Duodenal mucosa (tissue), 2 donors: ENCODE measurements around the gene BHLHE23.

ENCODE experiments used
- H3K27ac ChIP-seq: one replicate; pipeline ENCODE4 v1.7.0; 2013; ENCODE audit warnings: low read depth, low read length
- H3K27me3 ChIP-seq, 2 donors: one replicate each; pipeline ENCODE4 v1.7.0; 2013; ENCODE audit warnings: low read length in 2 of 2, control low read depth in 1 of 2; ENCODE audit not compliant: insufficient read depth in 2 of 2, control insufficient read depth in 1 of 2
- H3K36me3 ChIP-seq, 2 donors: one replicate each; pipeline ENCODE4 v1.7.0; 2013; ENCODE audit warnings: low read length in 2 of 2, control low read depth in 1 of 2; ENCODE audit not compliant: insufficient read depth in 2 of 2, control insufficient read depth in 1 of 2
- H3K4me1 ChIP-seq, 2 donors: one replicate each; pipeline ENCODE4 v1.7.0; 2013; ENCODE audit warnings: low read length in 2 of 2, control low read depth in 1 of 2; ENCODE audit not compliant: insufficient read depth in 2 of 2, control insufficient read depth in 1 of 2
- H3K4me3 ChIP-seq, 2 donors: one replicate each; pipeline ENCODE4 v1.7.0; 2013; ENCODE audit warnings: low read length in 2 of 2, low read depth in 1 of 2
- H3K9ac ChIP-seq, 2 donors: one replicate each; pipeline ENCODE4 v1.7.0; 2013; ENCODE audit warnings: low read length in 2 of 2, low read depth in 1 of 2
- H3K9me3 ChIP-seq, 2 donors: one replicate each; pipeline ENCODE4 v1.7.0; 2013; ENCODE audit warnings: low read length in 2 of 2, control low read depth in 1 of 2; ENCODE audit not compliant: control insufficient read depth in 1 of 2

BHLHE23 gene

DNA sequence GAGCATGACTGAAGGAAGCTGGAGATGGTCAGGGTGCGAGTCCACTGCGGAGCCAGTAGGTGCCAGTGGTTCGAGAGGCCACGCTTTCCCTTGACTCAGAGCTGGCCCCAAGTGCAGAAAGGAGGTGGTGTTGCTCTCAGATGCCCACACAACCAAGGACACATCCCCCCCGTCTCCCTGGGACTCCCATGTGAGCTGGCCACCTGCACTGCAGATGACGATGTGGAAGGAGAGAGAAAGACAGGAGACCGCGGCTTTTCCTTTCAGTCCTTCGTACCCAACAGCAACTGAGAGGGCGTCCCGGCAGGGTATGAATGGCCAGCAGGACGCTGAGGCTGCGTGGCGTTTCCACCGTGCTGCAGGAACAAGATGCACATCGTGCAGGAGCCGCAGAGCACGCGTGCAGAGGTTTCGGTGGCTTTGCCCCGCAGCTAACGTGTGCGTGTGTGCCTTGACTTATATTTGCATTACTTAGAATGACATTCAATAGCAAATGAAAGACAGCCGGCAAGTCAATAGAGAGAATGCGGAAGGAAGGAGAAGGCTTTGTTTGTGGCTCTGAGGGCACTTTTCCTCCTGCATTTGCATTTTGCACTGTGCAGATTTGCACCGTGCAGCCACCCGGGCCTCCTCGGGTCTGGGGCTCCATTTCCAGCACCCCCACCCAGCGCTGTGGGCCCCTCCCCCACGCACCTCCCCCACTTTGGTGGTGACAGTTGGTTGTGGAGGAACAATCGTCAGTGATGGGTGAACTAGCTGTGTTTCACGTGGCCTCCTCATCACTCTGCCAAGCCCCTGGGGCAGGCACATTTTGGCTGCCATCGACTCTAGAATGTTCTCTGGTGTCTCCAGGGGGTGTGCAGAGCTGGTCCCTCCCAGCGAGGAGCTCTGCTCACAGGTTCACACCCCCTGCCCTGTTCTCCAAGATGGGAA, 26.4 kb upstream of the BHLHE23 start:
- Histone ChIP-seq H3K4me3 (peak overlapping the region; percentile 14 to 16), H3K4me1 (peaks cover 0 to 8% of the 10 kb centered on the region in 2 donors), H3K9me3 (no peaks in the 10 kb centered on the region), H3K36me3 (no peaks in the 10 kb centered on the region), H3K27ac (no peak overlapping the region), H3K9ac (no peak overlapping the region), H3K27me3 (peaks cover 0 to 7% of the 10 kb centered on the region in 2 donors)

DNA sequence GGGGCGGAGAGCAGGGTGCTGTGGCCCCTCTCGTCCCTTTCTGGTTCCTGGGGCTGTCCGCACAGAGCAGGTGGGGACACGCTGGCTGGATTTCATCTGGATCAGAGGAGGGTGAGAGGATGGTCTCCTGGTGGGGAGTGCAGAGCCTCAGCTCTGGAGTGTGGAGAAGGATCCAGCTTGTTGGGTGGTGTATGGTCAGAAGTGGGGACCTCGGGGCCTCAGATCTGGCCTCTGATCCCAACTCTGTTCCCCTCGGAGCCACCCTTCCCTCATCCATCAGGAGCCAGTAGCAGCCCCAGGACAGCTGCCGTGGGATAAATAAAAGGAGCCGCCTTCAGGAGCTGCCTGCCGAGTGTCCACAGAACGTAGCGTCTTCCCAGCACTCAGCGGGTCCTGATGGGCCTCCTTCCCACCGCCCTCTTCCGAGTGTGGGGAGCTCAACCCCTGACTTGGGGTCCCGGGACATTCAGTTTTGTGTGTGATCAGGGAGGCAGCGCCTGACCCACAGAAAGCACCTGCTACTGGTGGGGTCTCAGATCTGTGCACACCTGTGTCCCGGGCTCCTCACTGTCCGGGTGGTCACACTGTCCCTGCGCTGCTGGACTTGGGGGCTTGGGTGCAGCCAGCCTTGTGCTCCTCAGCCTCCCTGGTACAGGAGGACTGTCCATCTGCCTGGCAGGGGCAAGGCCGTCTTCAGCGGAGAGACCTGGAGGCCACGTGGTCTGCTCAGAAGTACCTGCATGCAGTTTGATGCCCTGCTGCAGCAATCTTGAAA, 25.4 kb upstream of the BHLHE23 start:
- Histone ChIP-seq H3K4me3 (no peak overlapping the region), H3K4me1 (peaks cover 0 to 8% of the 10 kb centered on the region in 2 donors), H3K36me3 (no peaks in the 10 kb centered on the region), H3K27me3 (peaks cover 0 to 13% of the 10 kb centered on the region in 2 donors), H3K9me3 (no peaks in the 10 kb centered on the region), H3K27ac (no peak overlapping the region), H3K9ac (no peak overlapping the region)

DNA sequence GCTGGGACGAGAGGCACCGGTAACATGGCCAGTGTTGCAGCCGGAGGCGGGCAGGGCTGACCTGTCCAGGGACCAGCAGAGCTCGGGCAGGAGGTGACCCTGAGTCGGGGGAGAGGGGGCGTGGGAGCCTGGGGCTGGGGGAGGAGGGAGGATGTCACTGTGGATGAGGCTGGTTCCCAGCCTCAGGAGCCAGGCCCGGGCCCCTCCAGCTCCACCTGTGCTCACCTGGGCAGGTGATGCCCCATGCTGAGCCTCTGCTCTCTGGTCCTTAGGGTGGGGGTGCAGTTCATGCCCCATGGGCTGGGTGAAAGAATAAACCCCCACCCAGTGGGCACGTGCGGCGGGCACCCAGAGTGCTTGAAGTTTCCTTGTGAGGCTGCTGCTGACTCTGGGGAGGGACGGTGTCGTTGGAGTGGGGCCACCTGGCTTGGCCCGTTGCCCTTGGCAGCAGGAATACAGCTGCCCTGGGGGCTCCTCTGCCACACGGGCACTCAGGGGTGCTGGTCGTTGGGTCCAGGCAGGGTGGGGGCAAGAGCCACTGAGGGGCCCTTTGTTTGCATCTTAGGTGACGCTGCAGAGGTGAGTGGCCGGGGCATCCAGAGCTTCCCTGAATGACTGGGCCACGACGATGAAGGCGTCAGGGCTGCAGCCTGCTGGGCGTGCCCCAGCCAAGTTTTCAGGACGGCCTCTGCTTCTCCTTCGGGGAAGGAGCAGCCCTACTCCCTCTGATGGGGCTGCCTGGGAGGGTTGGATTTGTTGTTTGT, 24.7 kb upstream of the BHLHE23 start:
- Histone ChIP-seq H3K4me3 (no peak overlapping the region), H3K9me3 (no peaks in the 10 kb centered on the region), H3K4me1 (peaks cover 0 to 8% of the 10 kb centered on the region in 2 donors), H3K9ac (no peak overlapping the region), H3K27me3 (peaks cover 5 to 18% of the 10 kb centered on the region in 2 donors), H3K36me3 (no peaks in the 10 kb centered on the region), H3K27ac (no peak overlapping the region)

DNA sequence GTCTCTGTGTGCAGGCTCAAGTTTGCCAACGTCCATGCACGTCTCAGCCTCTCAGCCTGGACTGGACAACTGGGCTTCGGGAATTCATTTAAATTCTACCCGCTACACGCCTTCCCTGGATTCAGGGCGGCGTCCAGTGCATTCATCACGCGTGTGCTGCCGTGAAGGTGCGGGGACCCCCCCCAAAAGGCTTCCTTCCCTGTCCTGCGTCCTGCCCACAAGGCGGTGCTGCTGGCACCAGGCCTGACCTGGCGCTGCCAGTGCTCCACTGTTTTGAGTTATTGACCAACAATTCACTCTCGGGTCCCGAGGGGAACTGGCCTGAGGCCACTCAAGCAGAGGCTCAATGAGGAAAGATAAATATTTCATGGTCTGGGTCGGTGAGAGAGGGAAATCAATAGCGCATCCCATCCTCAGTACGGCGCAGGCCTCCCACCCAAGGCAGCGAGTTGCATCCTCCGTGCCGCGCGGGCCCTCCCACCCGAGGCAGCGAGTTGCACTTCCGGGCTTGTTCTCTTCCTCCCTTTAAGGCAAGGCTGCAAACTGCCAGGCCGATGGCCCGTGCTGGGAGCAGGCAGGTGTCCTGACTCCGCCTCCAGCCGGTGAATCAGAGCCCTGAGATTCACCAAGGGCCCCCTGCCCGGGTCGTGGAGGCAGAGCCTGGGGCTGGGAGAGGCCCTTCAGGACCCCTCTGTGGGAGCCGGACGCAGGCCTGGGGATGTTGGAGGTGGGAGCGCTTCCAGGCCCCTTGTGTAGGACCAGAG, 22.8 kb upstream of the BHLHE23 start:
- Histone ChIP-seq H3K4me1 (peaks cover 0 to 8% of the 10 kb centered on the region in 2 donors), H3K4me3 (no peak overlapping the region), H3K9me3 (no peaks in the 10 kb centered on the region), H3K27me3 (peaks cover 22% of the 10 kb centered on the region in 2 donors), H3K27ac (no peak overlapping the region), H3K36me3 (no peaks in the 10 kb centered on the region), H3K9ac (no peak overlapping the region)

DNA sequence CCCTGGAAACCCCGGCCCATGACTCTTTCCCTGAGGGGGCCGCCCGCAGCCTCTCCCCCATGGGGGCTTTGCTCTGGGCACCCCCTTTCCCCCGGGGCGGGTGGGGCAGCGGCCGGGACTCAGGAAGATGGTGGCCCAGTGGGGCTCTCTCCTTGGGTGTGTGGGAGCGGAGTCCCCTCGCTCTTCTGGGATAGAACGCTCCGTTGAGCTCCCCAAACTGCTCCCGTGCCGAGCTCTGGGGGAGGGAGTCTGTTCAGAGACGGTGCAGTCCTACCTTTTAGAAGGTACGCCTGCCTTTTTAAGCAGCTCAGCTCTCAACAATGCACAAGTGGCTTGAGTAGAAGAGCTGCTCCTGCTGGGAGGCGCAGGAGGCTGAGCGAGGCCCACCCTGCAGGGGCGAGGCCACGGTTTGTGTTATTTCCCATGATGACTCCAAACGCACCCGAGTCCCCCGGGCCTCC, 21.7 kb upstream of the BHLHE23 start:
- no peak overlapping the region for H3K27ac ChIP-seq
- peaks cover 22 to 25% of the 10 kb centered on the region in 2 donors for H3K27me3 ChIP-seq
- H3K9ac ChIP-seq, result no peak overlapping the region
- H3K4me3 ChIP-seq, result no peak overlapping the region
- H3K4me1 ChIP-seq, result peaks cover 0 to 8% of the 10 kb centered on the region in 2 donors
- H3K9me3 ChIP-seq, result no peaks in the 10 kb centered on the region
- no peaks in the 10 kb centered on the region for H3K36me3 ChIP-seq

DNA sequence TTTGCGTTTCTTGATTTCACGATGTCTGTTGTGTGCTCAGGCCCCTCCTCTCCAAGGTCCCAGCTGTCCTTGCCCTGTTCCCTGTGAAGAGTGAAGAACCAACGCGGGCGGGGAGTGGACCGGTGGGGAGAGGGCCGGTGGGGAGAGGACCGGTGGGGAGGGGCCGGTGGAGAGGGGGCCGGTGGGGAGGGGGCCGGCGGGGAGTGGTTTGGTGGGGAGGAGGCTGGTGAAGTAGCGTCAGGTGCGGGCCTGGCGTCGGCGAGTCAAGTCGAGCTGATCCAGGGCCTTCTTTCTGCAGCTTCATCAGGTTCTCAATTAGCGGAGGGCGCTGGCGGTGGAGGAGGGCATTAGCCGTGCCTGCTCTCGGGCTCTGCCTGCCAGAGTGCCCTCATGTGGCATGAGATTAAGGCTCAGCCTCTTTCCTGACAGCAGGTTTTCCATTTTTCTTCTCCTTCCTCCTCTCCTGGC, 21.2 kb upstream of the BHLHE23 start:
- no peak overlapping the region for H3K9ac ChIP-seq
- H3K4me3 ChIP-seq, result no peak overlapping the region
- peaks cover 19 to 29% of the 10 kb centered on the region in 2 donors for H3K27me3 ChIP-seq
- no peaks in the 10 kb centered on the region for H3K36me3 ChIP-seq
- peaks cover 0 to 3% of the 10 kb centered on the region in 2 donors for H3K4me1 ChIP-seq
- H3K9me3 ChIP-seq, result no peaks in the 10 kb centered on the region
- H3K27ac ChIP-seq, result no peak overlapping the region

DNA sequence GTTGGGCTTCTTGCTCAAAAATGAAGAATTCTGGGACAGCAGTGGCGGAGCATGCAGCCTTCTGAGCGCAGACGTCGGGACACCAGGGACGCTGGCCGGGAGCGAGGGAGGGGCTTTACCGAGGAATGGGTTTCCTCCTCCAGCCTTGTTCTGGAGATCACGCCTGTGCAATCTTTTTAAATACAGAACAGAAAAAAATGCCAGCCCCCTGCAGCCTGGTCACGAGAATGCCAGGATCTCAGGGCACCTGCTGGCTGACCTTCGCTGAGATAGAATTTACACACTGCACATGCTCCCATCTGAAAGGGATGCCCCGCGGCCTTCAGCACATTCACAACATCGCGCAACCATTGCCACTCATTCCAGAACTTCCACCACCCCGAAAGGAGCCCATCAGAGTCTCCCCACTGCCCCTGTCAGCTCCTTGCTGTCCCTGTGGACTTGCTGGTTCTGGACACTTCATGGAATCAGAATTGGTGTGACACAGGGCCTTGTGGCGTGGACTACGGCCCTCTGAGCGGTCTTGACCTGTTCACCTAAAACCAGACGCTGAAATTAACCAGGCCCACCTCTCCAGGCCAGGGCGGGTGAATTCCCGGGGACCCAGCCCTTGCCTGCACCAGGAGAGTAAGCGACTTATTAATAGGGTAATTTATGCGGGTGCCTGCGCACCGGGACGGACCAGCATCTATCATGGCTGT, 20.6 kb upstream of the BHLHE23 start:
- H3K27me3 ChIP-seq, result peaks cover 14 to 35% of the 10 kb centered on the region in 2 donors

DNA sequence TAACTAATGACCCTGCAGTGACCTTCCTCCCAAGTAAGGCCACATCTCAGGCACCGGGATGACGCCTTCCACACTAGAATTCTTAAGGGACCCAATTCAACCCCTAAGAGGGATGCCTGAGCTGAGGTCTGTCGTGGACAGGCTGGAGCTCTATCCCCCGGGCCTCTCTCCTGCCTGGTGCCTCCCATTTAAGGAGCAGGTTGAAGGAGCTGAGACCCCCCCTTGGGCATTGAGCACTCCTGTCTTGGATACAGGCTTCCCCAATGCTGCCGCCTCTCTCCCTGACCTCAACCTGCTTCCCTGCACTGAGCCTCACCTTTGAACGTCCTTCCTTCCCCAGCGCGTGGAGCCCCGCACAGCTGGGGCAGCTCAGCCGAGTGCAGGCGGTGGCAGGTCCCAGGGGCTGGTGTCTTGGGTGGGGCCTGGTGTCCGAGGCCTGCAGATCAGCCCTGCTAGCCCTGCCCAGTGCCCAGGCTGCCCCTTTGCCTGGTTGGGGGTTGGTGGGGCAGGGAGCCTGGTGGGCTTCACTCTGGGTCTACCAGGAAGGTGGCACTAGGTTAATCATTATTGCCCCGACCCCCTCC, 19.9 kb upstream of the BHLHE23 start:
- H3K9ac ChIP-seq, result no peak overlapping the region
- no peaks in the 10 kb centered on the region for H3K36me3 ChIP-seq
- H3K4me1 ChIP-seq, result no peaks in the 10 kb centered on the region
- no peak overlapping the region for H3K4me3 ChIP-seq
- H3K27ac ChIP-seq, result no peak overlapping the region
- peaks cover 14 to 36% of the 10 kb centered on the region in 2 donors for H3K27me3 ChIP-seq
- no peaks in the 10 kb centered on the region for H3K9me3 ChIP-seq

More for the DNA sequence above, 20.6 kb upstream of the BHLHE23 start:
- no peaks in the 10 kb centered on the region for H3K9me3 ChIP-seq
- no peak overlapping the region for H3K9ac ChIP-seq
- H3K27ac ChIP-seq, result no peak overlapping the region
- no peaks in the 10 kb centered on the region for H3K36me3 ChIP-seq
- H3K4me1 ChIP-seq, result no peaks in the 10 kb centered on the region
- H3K4me3 ChIP-seq, result no peak overlapping the region
